Measurements from ENCODE around the gene CCDC190. TPM values are rescaled to one million over a fixed set of nuclear protein-coding genes. Genes with fewer than 3 reads are reported as not detected.
"Not testable (repeated sequence)": the region's sequence is repeated elsewhere in the genome, so short reads cannot be mapped to it uniquely, and the experiment has no call there.

Gene CCDC190
- polyA plus RNA-seq (2013, experiment 1 of 2; ENCODE audit: insufficient read length): 1.0 TPM
- polyA plus RNA-seq (2013, experiment 2 of 2; ENCODE audit: insufficient read length): 1.1 TPM

- peak; percentile 63 for DNase-seq
These were observed at the start of gene CCDC190 for GRCh38 chr1:162861101-162861500. Gene CCDC190 (minus strand): TSS chr1:162861175. CDS start chr1:162859646, 1,529 bp downstream.

GRCh38 chr1:162910161-162910560 lies 49.2 kb upstream of the CCDC190 start:
- DNase-seq: no peak

GRCh38 chr1:162908780-162909179 lies 47.8 kb upstream of the CCDC190 start:
- peak; percentile 85 for DNase-seq

GRCh38 chr1:162908236-162908635 lies 47.3 kb upstream of the CCDC190 start:
- no peak for DNase-seq

GRCh38 chr1:162906485-162906884 lies 45.5 kb upstream of the CCDC190 start:
- no peak for DNase-seq

- peak; percentile 94 for DNase-seq
These were observed 44.5 kb upstream of the CCDC190 start for GRCh38 chr1:162905174-162906158.

- DNase-seq: no peak
These were observed 43.6 kb upstream of the CCDC190 start for GRCh38 chr1:162904579-162904978.

GRCh38 chr1:162904023-162904422 lies 43.0 kb upstream of the CCDC190 start:
- no peak for DNase-seq

- DNase-seq: no peak
These were observed 42.3 kb upstream of the CCDC190 start for GRCh38 chr1:162903246-162903645.

GRCh38 chr1:162902416-162902815 lies 41.4 kb upstream of the CCDC190 start:
- DNase-seq: peak; percentile 57

GRCh38 chr1:162901243-162901642 lies 40.3 kb upstream of the CCDC190 start:
- DNase-seq: no peak

- DNase-seq: peak; percentile 79
These were observed 38.6 kb upstream of the CCDC190 start for GRCh38 chr1:162899422-162900146.

- no peak for DNase-seq
These were observed 32.6 kb upstream of the CCDC190 start for GRCh38 chr1:162893612-162893908.

- no peak for DNase-seq
These were observed 32.1 kb upstream of the CCDC190 start for GRCh38 chr1:162892906-162893611.

GRCh38 chr1:162889989-162890388 lies 29.0 kb upstream of the CCDC190 start:
- no peak for DNase-seq

- peak; percentile 25 for DNase-seq
These were observed 25.7 kb upstream of the CCDC190 start for GRCh38 chr1:162886705-162887104.

GRCh38 chr1:162885265-162885664 lies 24.3 kb upstream of the CCDC190 start:
- no peak for DNase-seq

- no peak for DNase-seq
These were observed 23.9 kb upstream of the CCDC190 start for GRCh38 chr1:162884831-162885230.

GRCh38 chr1:162882248-162882674 lies 21.3 kb upstream of the CCDC190 start:
- peak; percentile 58 for DNase-seq

GRCh38 chr1:162881590-162881989 lies 20.6 kb upstream of the CCDC190 start:
- DNase-seq: no peak

GRCh38 chr1:162880617-162881016 lies 19.6 kb upstream of the CCDC190 start:
- not testable (repeated sequence) for DNase-seq

- peak; percentile 79 for DNase-seq
These were observed 17.1 kb upstream of the CCDC190 start for GRCh38 chr1:162878000-162878596.
